Glomerular visceral epithelial cell (primary cell): ENCODE data around the gene PSMG3.
A peak's percentile ranks its signal among the peaks of the same experiment; 100 is the strongest.
"Not testable (repeated sequence)": the region's sequence is repeated elsewhere in the genome, so short reads cannot be mapped to it uniquely, and the experiment has no call there.

ENCODE experiments used
- DNase-seq: peaks from one replicate; pipeline ENCODE4 v3.0.0-alpha.2; 2016; ENCODE audit errors: extremely low spot score

Gene PSMG3

DNA sequence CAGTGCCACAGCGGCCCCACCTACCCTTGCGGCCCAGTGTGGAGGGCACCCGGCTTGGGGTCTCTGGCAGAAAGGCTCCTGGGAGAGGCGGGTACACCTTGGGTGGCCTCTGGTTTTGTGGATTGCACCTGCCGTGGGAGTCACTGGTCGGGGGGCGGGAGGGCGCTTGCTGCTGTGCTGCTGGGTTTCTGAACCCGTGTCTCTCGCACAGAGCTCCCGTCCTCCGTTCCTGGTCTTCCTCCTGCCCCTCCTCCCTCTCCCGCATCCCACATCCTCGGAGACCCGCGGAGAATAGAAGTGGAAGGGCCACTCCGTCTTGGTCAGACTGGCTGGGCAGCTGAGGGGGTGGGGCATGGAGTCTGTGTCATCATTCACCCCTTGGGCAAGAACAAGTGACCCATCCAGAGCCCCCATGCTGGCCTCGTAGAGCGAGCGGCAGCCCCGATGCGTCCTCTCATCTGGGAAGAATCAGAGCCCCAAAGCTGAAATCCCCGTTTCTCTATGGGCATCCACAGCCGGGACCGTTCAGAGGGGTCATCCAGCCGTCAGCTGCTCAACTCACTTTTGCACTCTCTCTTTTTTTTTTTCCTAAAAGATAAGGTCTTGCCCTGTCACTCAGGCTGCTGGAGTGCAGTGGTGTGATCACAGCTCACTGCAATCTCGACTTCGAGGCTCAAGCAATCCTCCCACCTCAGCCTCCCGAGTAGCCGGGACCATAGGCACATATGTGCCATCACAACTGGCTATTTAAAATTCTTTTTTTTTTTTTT, 35.3 kb downstream of the PSMG3 start:
- DNase-seq: no peak

DNA sequence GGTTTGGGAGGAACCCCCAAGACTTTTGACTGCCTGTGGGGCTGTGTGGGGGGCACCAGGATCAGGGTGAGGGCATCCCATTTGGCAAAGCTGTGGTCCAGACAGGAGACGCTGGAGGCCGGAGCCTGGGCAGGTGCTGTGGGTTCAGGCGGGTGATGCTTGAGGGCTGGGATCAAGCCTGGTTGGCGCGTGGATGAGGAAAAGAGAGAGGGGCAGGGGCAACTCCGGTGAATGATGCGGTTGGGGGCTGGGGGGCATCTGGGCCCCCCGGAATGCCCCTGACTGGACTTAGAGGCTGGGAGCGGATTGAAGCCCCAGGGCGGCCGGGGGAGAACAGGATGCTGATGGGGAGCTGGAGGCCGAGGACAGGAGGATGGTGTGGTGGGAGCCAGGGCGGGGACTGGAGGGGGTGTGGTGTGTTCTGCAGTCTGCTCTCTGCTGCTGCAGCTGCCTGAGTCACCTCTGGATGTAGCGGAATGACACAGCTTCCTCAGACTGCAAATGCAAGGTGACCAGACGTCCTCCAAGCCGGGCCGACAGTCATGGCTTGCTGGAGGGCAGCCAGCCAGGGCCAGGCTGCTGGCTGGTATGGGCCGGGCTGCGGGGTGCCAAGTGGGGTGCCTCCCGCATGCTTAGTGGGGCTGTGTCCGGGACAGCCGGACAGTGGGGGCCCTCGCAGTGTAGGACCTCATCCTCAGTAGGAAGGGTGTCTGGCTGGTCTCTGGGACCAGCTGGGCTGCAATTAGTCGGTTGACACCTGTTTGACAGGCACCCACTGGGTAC, 36.1 kb downstream of the PSMG3 start:
- peak; percentile 87 for DNase-seq

DNA sequence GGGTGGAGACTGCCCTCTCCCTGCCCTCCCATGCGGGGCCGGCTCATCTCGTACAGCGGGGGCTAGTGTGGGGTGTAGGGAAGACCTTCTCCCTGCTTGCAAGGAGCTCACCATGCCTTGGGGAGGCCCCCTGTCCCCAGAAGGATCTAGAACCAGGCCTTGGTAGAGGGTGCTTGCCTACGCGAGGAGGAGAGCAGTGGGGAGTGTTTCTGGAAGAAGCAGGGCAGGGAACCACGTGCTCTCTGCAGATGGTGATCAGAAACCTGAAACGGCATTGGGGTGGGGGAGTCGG, 36.6 kb downstream of the PSMG3 start:
- no peak for DNase-seq

DNA sequence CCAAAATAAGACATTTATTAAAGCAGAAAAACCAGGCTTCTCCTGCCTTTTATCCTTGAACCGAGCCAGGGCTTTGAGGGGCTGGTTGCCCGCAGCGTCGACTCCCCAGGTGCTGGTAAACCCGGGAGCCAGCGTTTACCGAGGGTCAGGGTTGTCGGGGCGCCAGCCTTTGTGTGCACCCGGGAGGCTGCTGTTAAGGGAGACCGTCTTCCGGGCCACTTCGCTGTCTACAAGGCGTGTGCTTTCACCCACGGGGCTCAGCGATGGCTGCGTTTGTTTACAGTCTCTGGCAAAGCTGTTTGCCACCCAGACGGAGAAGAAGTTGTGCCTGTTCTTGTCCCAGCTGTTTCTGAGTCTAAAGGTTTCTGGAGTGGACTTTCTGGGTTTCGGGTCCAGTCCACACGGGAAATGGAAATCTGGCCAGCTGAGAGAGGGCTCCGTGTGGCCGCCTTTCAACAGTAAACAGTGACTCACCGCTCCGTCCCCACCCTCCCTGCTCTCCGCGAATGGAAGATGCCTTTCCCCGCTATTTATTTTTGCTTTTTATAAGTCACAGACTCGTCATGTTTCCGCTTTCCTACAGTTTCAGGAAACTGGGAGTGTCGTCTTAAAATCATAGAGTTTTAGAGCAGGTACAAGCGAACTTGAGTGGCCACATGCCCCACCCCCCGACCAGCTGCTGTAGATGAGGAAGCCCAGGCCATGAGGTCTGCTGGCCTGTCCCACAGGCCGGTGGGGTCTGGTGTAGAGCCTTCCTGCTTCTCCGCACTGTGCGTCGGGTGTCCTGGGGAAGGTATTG, 37.2 kb downstream of the PSMG3 start:
- DNase-seq: peak; percentile 76

DNA sequence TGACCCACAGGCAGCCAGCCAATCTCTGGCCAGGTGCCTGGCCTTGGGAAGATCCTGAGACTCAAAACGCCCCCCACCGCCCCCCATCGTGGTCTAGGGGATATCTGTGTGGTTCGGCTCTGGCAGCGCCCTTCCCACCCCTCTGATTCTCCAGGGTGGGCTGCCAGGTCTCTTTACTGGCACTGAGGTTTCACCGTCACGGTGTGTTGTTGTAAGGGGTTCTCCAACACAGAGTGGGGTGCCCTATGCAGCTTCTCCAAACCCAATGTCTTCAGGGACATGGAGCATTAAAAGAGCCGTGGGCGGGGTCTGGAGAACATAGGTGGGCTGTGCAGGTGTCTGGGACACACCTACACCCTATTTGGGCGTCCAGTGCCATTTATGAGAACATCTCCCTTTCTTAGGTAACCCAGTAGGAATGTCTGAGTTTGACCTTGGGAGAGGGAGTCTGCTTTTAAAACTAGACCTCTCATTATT, 37.8 kb downstream of the PSMG3 start:
- DNase-seq: no peak

DNA sequence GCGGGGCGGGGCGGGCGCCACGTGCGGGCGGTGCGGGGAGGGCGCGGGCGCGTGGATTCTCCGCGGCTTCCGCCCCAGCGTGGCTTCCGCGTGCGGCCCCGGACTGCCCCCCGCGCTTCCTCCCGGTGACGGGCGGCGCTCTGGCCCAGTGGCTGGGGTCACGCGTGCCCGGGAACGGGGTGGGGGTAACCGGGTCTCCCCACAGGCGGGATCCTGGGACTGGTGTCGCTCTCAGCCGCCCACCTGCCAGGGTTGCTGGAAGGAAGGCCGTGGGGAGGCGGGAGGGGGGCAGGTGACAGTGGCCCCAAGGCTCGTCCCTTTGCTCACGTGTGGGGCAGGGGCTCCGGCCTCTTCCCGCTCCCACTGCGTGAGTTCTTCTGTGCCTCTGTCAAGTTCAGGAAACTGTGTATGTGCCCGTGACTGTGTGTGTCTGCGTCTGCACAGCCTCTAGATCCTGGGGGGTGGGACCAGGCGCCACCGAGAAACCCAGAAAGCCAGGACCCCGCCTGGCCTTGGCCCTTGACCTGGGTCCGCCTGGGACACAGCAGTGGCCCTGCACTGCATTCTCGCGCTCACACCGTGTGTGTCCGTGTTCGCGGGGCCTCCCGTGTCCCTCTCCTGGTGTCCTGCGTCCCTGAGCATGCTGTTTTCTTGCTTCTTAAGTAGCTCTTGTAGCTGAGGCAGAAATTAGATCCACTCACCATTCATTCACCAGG, 38.4 kb downstream of the PSMG3 start:
- no peak for DNase-seq

DNA sequence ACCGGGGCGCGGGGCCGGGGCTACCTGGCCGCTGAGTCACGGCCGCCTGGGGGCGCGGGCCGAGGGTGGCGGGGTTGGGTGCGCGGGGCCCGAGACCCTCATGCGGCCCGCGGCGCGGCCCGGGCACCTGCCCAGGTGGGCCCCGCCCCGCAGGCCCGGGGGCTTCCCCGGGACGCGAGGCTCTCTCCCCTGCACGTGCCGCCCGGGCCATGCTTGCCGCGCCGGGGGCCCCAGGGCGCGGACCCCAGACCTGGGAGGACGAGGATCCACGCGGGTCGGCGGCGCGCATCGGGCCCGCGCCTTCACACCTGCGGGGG, 38.9 kb downstream of the PSMG3 start:
- DNase-seq: no peak

DNA sequence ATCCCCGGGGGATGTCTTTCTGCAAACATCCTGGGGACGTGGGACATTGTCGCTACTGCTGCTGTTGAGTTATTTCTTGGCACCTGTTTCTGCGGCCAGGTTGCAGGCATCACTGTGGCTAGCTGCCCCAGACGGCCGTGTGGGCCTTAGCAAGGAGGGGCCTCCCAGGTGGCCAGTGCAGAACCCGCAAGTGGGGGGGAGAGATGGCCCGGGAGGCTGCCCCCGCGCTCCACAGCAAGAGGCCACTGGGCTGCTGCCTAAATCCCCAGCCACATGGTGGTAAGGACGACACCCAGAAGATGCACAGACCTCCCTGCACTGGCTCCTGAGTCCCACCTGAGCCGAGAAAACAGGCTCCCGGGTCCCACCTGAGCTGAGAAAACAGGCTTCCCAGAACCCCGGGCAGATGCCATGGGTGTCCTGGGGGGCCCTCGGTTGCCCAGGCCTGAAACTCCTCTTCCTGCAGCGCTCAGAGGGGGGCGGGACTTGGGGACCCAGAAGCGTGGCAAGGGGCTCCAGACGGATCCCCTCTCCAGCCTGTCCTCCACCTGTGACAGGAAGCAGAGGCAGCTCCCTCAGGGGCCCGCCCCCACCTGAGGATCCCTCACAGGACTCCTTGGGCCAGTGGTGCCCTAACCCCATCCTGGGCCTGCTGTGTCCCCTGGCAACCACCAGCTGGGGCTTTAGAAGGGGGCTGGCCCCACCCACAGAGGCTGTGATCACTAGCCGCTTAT, 40.3 kb downstream of the PSMG3 start:
- no peak for DNase-seq

DNA sequence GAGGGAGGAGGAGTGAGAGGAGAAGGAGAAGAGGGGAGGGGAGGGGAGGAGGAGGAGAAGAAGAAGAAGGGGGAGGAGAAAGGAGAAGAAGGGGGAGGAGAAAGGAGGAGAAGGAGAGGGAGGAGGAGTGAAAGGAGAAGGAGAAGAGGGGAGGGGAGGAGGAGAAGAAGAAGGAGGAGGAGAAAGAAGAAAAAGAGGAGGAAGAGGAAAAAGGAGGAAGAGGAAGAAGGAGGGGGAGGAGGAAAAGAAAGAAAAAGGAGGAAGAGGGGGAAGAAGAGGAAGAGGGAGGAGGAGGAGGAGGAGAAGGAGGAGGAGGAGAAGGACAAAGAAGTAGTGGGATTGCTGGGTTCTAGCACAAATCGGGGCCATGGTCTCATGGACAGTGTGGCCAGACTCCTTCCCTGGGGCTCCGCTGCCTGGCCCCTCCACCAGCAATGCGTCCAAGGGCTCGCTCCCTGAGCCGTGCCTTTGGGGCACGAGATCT, 43.5 kb downstream of the PSMG3 start:
- DNase-seq: no peak

DNA sequence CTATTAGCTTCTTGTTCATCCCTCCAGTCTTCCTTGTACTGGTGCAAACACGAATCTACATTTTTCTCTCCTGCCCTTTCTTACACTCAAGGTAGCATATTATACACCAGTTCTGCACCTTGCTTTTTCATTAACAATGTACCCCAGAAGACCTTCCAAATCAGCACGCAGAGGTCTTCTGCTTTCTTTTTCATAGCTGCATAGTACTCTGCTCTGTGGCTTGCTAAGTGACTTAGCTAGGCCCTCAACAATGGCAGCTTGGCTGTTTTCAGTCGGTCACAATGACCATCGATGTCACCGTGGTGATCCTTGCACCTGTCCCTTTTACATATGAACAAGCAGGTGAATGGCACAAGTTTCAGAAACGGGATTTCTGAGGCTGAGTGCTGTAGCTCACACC, 44.4 kb downstream of the PSMG3 start:
- no peak for DNase-seq

DNA sequence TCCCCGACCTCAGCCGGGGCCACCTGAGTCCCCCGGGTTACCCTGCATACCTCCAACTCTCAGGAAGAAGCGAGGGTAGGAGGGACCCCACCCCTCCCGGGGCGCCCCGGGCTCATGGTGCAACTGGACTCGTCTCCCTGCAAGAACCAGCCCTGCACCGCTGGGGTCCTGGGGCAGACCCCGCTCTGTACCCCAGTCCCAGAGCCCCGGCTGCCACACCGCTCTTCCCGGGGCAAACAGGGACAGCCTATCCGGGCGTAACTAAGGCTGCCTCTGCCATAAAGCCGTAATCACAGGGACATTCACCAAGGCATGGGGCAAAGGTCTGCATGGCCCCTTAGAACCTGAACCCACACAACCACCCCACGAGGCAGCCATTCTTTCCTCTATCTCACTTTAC, 46.0 kb downstream of the PSMG3 start:
- DNase-seq: no peak

DNA sequence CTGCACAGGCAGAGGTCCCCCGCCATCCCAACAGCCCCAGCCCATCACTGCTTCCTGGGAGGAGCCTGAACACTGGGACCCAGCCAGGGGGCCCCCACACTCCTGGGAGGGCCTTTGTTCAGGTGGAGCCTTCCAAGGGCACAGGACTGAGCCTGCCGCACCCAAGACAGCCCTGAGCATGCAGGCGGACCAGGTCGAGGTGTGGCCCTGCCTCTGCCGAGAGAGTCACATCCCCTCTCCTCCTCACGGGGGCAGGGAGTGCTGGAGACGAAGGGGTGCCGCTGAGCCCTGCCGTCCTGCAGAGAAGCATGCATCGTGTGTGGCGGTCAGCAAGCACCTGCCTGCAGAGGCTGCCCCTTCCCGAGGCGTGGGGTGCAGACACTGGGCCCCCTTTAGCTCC, 46.6 kb downstream of the PSMG3 start:
- no peak for DNase-seq

DNA sequence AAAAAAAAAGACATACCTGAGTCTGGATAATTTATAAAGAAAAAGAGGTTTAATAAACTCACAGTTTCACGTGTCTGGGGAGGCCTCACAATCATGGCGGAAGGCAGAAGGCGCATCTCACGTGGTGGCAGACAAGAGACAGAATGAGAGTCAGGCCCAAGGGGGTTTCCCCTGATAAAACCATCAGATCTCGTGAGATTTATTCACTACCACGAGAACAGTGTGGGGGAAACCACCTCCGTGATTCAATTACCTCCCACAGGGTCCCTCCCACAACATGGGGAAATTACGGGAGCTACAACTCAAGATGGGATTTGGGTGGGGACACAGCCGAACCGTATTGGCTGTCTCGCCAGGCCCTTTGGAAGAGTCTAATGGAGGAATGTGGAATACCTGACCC, 48.4 kb downstream of the PSMG3 start:
- DNase-seq: no peak

DNA sequence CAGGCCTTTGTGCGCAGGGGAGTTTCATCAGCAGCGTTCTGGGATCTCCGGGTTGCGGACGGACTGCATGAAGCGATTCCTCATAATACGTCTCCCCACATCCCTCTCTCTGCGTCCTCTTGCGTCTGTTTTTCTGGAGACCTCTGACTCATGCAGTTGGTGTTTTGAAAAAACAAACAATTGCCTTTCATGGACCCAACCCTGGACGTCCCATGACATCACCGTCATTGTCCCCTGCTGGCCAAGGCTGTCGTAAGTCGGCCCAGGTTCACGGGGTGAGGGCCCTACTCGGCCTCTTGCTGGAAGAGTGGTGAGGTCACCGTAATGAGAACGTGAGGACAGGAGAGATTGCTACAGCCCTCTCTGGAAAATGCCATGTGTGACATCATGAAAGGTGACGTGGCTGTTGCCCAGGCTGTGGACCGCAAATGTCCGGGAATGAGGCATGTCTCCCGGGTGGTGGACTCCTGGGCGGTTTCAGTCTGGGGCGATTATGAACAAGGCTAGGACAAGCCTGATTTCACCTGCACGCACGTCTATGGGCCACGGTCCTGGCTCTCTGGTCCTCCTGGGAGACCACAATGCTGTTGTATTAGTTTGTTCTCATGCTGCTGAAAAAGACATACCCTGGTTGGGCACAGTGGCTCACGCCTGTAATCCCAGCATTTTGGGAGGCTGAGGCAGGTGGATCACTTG, 49.1 kb downstream of the PSMG3 start:
- DNase-seq: no peak

DNA sequence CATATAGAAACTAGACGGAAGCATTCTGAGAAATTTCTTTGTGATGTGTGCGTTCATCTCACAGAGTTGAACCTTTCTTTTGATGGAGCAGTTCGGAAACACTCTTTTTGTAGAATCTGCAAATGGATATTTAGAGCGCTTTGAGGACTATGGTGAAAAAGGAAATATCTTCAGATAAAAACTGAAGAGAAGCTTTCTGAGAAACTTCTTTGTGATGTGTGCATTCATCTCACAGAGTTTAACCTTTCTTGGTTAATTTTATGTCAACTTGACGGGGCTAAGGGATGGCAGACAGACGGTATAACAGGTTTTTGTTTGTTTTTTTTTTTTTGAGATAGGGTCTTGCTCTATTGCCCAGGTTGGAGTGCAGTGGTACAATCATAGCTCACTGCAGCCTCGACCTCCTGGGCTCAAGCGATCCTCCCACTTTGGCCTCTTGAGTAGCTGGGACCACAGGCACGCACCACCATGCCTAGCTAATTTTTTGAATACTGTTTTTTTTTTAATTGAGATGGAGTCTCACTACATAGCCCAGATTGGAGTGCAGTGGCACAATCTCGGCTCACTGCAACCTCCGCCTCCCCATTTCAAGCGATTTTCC, 50.4 kb downstream of the PSMG3 start:
- DNase-seq: not testable (repeated sequence)
